Tibial nerve (tissue), 3 donors: Measurements from ENCODE around the gene RNF217.

Experiments
- POLR2A ChIP-seq, 2 donors: fragments of 450-650 bp; IDR thresholded peaks; one replicate each; pipeline ENCODE4 v1.6.1; 2017; ENCODE audit warnings: antibody characterized with exemption in 2 of 2, mild to moderate bottlenecking in 2 of 2, moderate library complexity in 2 of 2
- TF ChIP-seq, protein P1 (sequence below), 5 experiments: fragments of 200-600 bp in 3 of 5; fragments of 450-650 bp in 2 of 5; sonication (generic) in 3 of 5; IDR thresholded peaks; one replicate each; pipeline ENCODE4 v1.5.1; 2016 to 2019; ENCODE audit warnings: antibody characterized with exemption in 5 of 5, mild to moderate bottlenecking in 3 of 5, moderate library complexity in 2 of 5

DNA sequence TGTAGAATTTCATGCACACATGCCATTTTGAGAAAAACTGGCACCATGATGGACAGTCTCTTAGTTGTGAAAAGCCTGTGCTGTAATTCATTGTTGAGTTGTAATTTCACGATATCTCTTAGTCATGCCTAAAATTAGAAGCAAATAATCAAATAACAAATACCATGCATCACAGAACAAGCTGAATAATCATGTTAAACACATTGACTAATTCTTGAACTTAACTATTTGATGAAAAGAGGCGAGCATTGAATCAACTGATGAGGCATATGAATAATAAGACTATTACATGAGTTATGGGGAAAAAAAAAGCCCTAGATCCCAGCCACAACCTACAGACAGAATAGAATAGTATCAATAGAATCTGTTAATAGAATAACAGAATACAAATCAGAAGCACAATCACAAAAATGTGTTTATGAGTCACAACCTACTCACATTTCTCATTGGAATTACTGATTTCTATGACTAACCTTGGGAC, 14.2 kb upstream of the RNF217 start:
- TF ChIP-seq, protein P1, sequence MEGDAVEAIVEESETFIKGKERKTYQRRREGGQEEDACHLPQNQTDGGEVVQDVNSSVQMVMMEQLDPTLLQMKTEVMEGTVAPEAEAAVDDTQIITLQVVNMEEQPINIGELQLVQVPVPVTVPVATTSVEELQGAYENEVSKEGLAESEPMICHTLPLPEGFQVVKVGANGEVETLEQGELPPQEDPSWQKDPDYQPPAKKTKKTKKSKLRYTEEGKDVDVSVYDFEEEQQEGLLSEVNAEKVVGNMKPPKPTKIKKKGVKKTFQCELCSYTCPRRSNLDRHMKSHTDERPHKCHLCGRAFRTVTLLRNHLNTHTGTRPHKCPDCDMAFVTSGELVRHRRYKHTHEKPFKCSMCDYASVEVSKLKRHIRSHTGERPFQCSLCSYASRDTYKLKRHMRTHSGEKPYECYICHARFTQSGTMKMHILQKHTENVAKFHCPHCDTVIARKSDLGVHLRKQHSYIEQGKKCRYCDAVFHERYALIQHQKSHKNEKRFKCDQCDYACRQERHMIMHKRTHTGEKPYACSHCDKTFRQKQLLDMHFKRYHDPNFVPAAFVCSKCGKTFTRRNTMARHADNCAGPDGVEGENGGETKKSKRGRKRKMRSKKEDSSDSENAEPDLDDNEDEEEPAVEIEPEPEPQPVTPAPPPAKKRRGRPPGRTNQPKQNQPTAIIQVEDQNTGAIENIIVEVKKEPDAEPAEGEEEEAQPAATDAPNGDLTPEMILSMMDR (IDR thresholded peaks at IDR 0.05) = no peak
- no peak for TF ChIP-seq POLR2A (IDR thresholded peaks at IDR 0.05)
